ENCODE measurements around the gene NLK.

NLK gene

GRCh38 chr17:28113269-28113668, 70.8 kb downstream of the NLK start:
- DNase-seq (ENCODE audit: low read depth in 2 of 2), result no peak

GRCh38 chr17:28115046-28115445, 72.6 kb downstream of the NLK start:
- no peak for DNase-seq (ENCODE audit: low read depth in 2 of 2)

- no peak for DNase-seq (ENCODE audit: low read depth in 2 of 2)
These were observed 74.8 kb downstream of the NLK start for GRCh38 chr17:28117304-28117703.

- no peak for DNase-seq (ENCODE audit: low read depth in 2 of 2)
These were observed 75.9 kb downstream of the NLK start for GRCh38 chr17:28118362-28118761.

- DNase-seq (ENCODE audit: low read depth in 2 of 2), result no peak
These were observed 76.6 kb downstream of the NLK start for GRCh38 chr17:28119046-28119445.

GRCh38 chr17:28119560-28119959, 77.1 kb downstream of the NLK start:
- DNase-seq (ENCODE audit: low read depth in 2 of 2), result no peak

GRCh38 chr17:28120766-28121165, 78.3 kb downstream of the NLK start:
- no peak for DNase-seq (ENCODE audit: low read depth in 2 of 2)

GRCh38 chr17:28124962-28125361, 82.5 kb downstream of the NLK start:
- no peak for DNase-seq (ENCODE audit: low read depth in 2 of 2)

GRCh38 chr17:28125526-28126378, 83.3 kb downstream of the NLK start:
- no peak for DNase-seq (ENCODE audit: low read depth in 2 of 2)

GRCh38 chr17:28127196-28127595, 84.7 kb downstream of the NLK start:
- DNase-seq (ENCODE audit: low read depth in 2 of 2), result no peak

GRCh38 chr17:28128779-28129178, 86.3 kb downstream of the NLK start:
- DNase-seq (ENCODE audit: low read depth in 2 of 2), result no peak

GRCh38 chr17:28130472-28130871, 88.0 kb downstream of the NLK start:
- no peak for DNase-seq (ENCODE audit: low read depth in 2 of 2)

GRCh38 chr17:28131599-28131998, 89.1 kb downstream of the NLK start:
- DNase-seq (ENCODE audit: low read depth in 2 of 2), result no peak

- no peak for DNase-seq (ENCODE audit: low read depth in 2 of 2)
These were observed 91.1 kb downstream of the NLK start for GRCh38 chr17:28133562-28133970.

GRCh38 chr17:28136923-28137322, 94.4 kb downstream of the NLK start:
- DNase-seq (ENCODE audit: low read depth in 2 of 2), result no peak

GRCh38 chr17:28139822-28140221, 97.3 kb downstream of the NLK start:
- no peak for DNase-seq (ENCODE audit: low read depth in 2 of 2)

- DNase-seq (ENCODE audit: low read depth in 2 of 2), result no peak
These were observed 98.8 kb downstream of the NLK start for GRCh38 chr17:28141313-28141712.

- no peak for DNase-seq (ENCODE audit: low read depth in 2 of 2)
These were observed 99.3 kb downstream of the NLK start for GRCh38 chr17:28141773-28142172.

GRCh38 chr17:28142305-28142704, 99.8 kb downstream of the NLK start:
- DNase-seq (ENCODE audit: low read depth in 2 of 2), result no peak

GRCh38 chr17:28144019-28144418, 101.5 kb downstream of the NLK start:
- no peak for DNase-seq (ENCODE audit: low read depth in 2 of 2)

- DNase-seq (ENCODE audit: low read depth in 2 of 2), result no peak
These were observed 102.9 kb downstream of the NLK start for GRCh38 chr17:28145348-28145747.

- no peak for DNase-seq (ENCODE audit: low read depth in 2 of 2)
These were observed 104.5 kb downstream of the NLK start for GRCh38 chr17:28147017-28147416.

- no peak for DNase-seq (ENCODE audit: low read depth in 2 of 2)
These were observed 108.5 kb downstream of the NLK start for GRCh38 chr17:28151001-28151400.

- DNase-seq (ENCODE audit: low read depth in 2 of 2), result no peak
These were observed 111.7 kb downstream of the NLK start for GRCh38 chr17:28154214-28154613.
